HEK293 (cell line): Measurements from ENCODE around the gene GAS7.

Source experiments
- ZNF747 ChIP-seq: fragments of 450-650 bp; formaldehyde crosslinking; IDR thresholded peaks from 2 replicates; pipeline ENCODE4 v1.5.1; 2016; ENCODE audit warnings: missing biosample characterization, missing genetic modification characterization
- TF ChIP-seq, protein P1 (sequence below): fragments of 450-650 bp; formaldehyde crosslinking; IDR thresholded peaks from 2 replicates; pipeline ENCODE4 v1.5.1; 2016; ENCODE audit warnings: missing biosample characterization, missing genetic modification characterization

DNA sequence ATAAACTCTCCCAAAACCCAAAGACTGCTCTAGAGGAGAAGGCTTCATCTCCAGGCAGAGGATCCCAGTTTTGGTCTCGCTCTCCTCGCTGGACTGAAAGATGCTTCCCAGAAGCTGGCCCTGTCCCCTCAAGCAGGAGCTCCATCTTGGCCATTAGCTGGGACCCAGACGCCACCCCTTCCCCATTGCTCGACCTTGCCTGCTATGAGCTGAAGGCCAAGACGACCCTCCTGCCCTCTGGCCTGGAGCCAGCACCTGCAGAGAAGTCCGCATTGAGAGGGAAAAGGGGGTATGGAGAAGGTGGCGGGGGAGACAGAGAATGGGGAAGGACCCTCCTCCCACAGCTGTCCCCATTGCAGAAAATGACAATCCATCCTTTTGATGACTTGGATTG, 289.8 kb downstream of the GAS7 start:
- no peak for TF ChIP-seq ZNF747 (tag by site-specific recombination)
- TF ChIP-seq, protein P1, sequence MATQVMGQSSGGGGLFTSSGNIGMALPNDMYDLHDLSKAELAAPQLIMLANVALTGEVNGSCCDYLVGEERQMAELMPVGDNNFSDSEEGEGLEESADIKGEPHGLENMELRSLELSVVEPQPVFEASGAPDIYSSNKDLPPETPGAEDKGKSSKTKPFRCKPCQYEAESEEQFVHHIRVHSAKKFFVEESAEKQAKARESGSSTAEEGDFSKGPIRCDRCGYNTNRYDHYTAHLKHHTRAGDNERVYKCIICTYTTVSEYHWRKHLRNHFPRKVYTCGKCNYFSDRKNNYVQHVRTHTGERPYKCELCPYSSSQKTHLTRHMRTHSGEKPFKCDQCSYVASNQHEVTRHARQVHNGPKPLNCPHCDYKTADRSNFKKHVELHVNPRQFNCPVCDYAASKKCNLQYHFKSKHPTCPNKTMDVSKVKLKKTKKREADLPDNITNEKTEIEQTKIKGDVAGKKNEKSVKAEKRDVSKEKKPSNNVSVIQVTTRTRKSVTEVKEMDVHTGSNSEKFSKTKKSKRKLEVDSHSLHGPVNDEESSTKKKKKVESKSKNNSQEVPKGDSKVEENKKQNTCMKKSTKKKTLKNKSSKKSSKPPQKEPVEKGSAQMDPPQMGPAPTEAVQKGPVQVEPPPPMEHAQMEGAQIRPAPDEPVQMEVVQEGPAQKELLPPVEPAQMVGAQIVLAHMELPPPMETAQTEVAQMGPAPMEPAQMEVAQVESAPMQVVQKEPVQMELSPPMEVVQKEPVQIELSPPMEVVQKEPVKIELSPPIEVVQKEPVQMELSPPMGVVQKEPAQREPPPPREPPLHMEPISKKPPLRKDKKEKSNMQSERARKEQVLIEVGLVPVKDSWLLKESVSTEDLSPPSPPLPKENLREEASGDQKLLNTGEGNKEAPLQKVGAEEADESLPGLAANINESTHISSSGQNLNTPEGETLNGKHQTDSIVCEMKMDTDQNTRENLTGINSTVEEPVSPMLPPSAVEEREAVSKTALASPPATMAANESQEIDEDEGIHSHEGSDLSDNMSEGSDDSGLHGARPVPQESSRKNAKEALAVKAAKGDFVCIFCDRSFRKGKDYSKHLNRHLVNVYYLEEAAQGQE (tag by site-specific recombination) = no peak
